ENCODE data around the gene AGPS.
"Not testable (repeated sequence)": the region's sequence is repeated elsewhere in the genome, so short reads cannot be mapped to it uniquely, and the experiment has no call there.

AGPS gene

GRCh38 chr2:177359836-177360595 lies 32.6 kb upstream of the AGPS start:
- H3K9me3 Mint-ChIP-seq, result no peaks in the 10 kb centered on the region
- no peaks in the 10 kb centered on the region for H3K4me1 Mint-ChIP-seq
- H3K36me3 Mint-ChIP-seq, result no peaks in the 10 kb centered on the region
- no peaks in the 10 kb centered on the region for H3K27me3 Mint-ChIP-seq
- no peak overlapping the region for H3K4me3 Mint-ChIP-seq
- H3K27ac Mint-ChIP-seq, result no peak overlapping the region
- ATAC-seq (replicated peaks) (no peak), DNase-seq (no peak)

GRCh38 chr2:177362499-177362898 lies 30.1 kb upstream of the AGPS start:
- Mint-ChIP-seq H3K4me1 (no peaks in the 10 kb centered on the region), H3K27me3 (no peaks in the 10 kb centered on the region), H3K27ac (no peak overlapping the region), H3K4me3 (no peak overlapping the region), H3K36me3 (no peaks in the 10 kb centered on the region), H3K9me3 (no peaks in the 10 kb centered on the region)
- no peak for ATAC-seq (replicated peaks)
- no peak for DNase-seq

- Mint-ChIP-seq H3K4me1 (no peaks in the 10 kb centered on the region), H3K36me3 (no peaks in the 10 kb centered on the region), H3K27me3 (no peaks in the 10 kb centered on the region), H3K9me3 (peaks cover 3 to 4% of the 10 kb centered on the region in 2 donors), H3K27ac (no peak overlapping the region), H3K4me3 (no peak overlapping the region)
- no peak for DNase-seq
- no peak for ATAC-seq (replicated peaks)
Measured at GRCh38 chr2:177363332-177363731, 29.2 kb upstream of the AGPS start.

GRCh38 chr2:177365764-177366163 lies 26.8 kb upstream of the AGPS start:
- H3K4me1 Mint-ChIP-seq; H3K4me3 Mint-ChIP-seq; DNase-seq; ATAC-seq (replicated peaks); H3K27me3 Mint-ChIP-seq; H3K36me3 Mint-ChIP-seq; H3K27ac Mint-ChIP-seq: not testable (repeated sequence)
- peaks cover 15% of the 10 kb centered on the region in 2 donors for H3K9me3 Mint-ChIP-seq

- H3K4me1 Mint-ChIP-seq; ATAC-seq (replicated peaks); DNase-seq; H3K4me3 Mint-ChIP-seq; H3K27me3 Mint-ChIP-seq; H3K27ac Mint-ChIP-seq: not testable (repeated sequence)
- H3K9me3 Mint-ChIP-seq, result peaks cover 30 to 32% of the 10 kb centered on the region in 2 donors
- peaks cover 9 to 15% of the 10 kb centered on the region in 2 donors for H3K36me3 Mint-ChIP-seq
Measured at GRCh38 chr2:177368023-177368422, 24.6 kb upstream of the AGPS start.

- ATAC-seq (replicated peaks) (no peak), DNase-seq (no peak)
- no peaks in the 10 kb centered on the region for H3K27me3 Mint-ChIP-seq
- no peak overlapping the region for H3K27ac Mint-ChIP-seq
- H3K9me3 Mint-ChIP-seq, result no peaks in the 10 kb centered on the region
- H3K36me3 Mint-ChIP-seq, result peaks cover 14 to 30% of the 10 kb centered on the region in 2 donors
- peaks cover 5 to 7% of the 10 kb centered on the region in 2 donors for H3K4me1 Mint-ChIP-seq
- H3K4me3 Mint-ChIP-seq, result no peak overlapping the region
Measured at GRCh38 chr2:177379354-177379753, 13.2 kb upstream of the AGPS start.

GRCh38 chr2:177380181-177380580 lies 12.4 kb upstream of the AGPS start:
- H3K9me3 Mint-ChIP-seq, result no peaks in the 10 kb centered on the region
- no peak overlapping the region for H3K4me3 Mint-ChIP-seq
- no peaks in the 10 kb centered on the region for H3K27me3 Mint-ChIP-seq
- ATAC-seq (replicated peaks), result no peak
- H3K4me1 Mint-ChIP-seq, result peaks cover 5 to 9% of the 10 kb centered on the region in 2 donors
- DNase-seq, result no peak
- H3K36me3 Mint-ChIP-seq, result peaks cover 14 to 32% of the 10 kb centered on the region in 2 donors
- H3K27ac Mint-ChIP-seq, result no peak overlapping the region

GRCh38 chr2:177383935-177384334 lies 8.6 kb upstream of the AGPS start:
- Mint-ChIP-seq H3K36me3 (peaks cover 12 to 29% of the 10 kb centered on the region in 2 donors), H3K4me3 (no peak overlapping the region), H3K27me3 (no peaks in the 10 kb centered on the region), H3K27ac (no peak overlapping the region), H3K9me3 (no peaks in the 10 kb centered on the region), H3K4me1 (peaks cover 7 to 9% of the 10 kb centered on the region in 2 donors)
- ATAC-seq (replicated peaks), result peak; percentile 76 to 78
- DNase-seq, result no peak

GRCh38 chr2:177385151-177385550 lies 7.4 kb upstream of the AGPS start:
- Mint-ChIP-seq H3K36me3 (peaks cover 12 to 31% of the 10 kb centered on the region in 2 donors), H3K27ac (no peak overlapping the region), H3K9me3 (no peaks in the 10 kb centered on the region), H3K4me3 (no peak overlapping the region), H3K4me1 (peaks cover 9 to 15% of the 10 kb centered on the region in 2 donors), H3K27me3 (no peaks in the 10 kb centered on the region)
- ATAC-seq (replicated peaks) (no peak), DNase-seq (no peak)

- H3K27ac Mint-ChIP-seq, result peak overlapping the region; percentile 95
- no peaks in the 10 kb centered on the region for H3K27me3 Mint-ChIP-seq
- no peaks in the 10 kb centered on the region for H3K9me3 Mint-ChIP-seq
- H3K4me1 Mint-ChIP-seq, result peaks cover 37 to 53% of the 10 kb centered on the region in 2 donors
- H3K36me3 Mint-ChIP-seq, result peaks cover 10 to 30% of the 10 kb centered on the region in 2 donors
- DNase-seq (no peak), ATAC-seq (replicated peaks) (no peak)
- peak overlapping the region; percentile 86 to 98 for H3K4me3 Mint-ChIP-seq
Measured at GRCh38 chr2:177391822-177392372, 676 bp upstream of the AGPS start.

- no peak for DNase-seq
- Mint-ChIP-seq H3K27me3 (no peaks in the 10 kb centered on the region), H3K36me3 (peaks cover 17 to 38% of the 10 kb centered on the region in 2 donors), H3K4me1 (peaks cover 44 to 67% of the 10 kb centered on the region in 2 donors), H3K9me3 (no peaks in the 10 kb centered on the region), H3K4me3 (peak overlapping the region; percentile 86 to 98), H3K27ac (peak overlapping the region; percentile 95)
- no peak for ATAC-seq (replicated peaks)
Measured at GRCh38 chr2:177393203-177393755, 706 bp downstream of the AGPS start.

GRCh38 chr2:177393824-177394593 lies 1.4 kb downstream of the AGPS start:
- H3K9me3 Mint-ChIP-seq, result no peaks in the 10 kb centered on the region
- H3K27me3 Mint-ChIP-seq, result no peaks in the 10 kb centered on the region
- H3K4me3 Mint-ChIP-seq, result peak overlapping the region; percentile 86 to 98
- H3K36me3 Mint-ChIP-seq, result peaks cover 17 to 38% of the 10 kb centered on the region in 2 donors
- H3K4me1 Mint-ChIP-seq, result peaks cover 47 to 74% of the 10 kb centered on the region in 2 donors
- DNase-seq, result no peak
- H3K27ac Mint-ChIP-seq, result no peak overlapping the region
- no peak for ATAC-seq (replicated peaks)

GRCh38 chr2:177394594-177394973 lies 2.0 kb downstream of the AGPS start:
- DNase-seq, result no peak
- peaks cover 47 to 71% of the 10 kb centered on the region in 2 donors for H3K4me1 Mint-ChIP-seq
- H3K27ac Mint-ChIP-seq, result no peak overlapping the region
- no peak for ATAC-seq (replicated peaks)
- H3K27me3 Mint-ChIP-seq, result no peaks in the 10 kb centered on the region
- H3K9me3 Mint-ChIP-seq, result no peaks in the 10 kb centered on the region
- peaks cover 17 to 37% of the 10 kb centered on the region in 2 donors for H3K36me3 Mint-ChIP-seq
- H3K4me3 Mint-ChIP-seq, result peak overlapping the region; percentile 12 to 17

- Mint-ChIP-seq H3K4me1 (peaks cover 48 to 71% of the 10 kb centered on the region in 2 donors), H3K4me3 (no peak overlapping the region), H3K9me3 (no peaks in the 10 kb centered on the region), H3K27me3 (no peaks in the 10 kb centered on the region), H3K36me3 (peaks cover 14 to 29% of the 10 kb centered on the region in 2 donors), H3K27ac (no peak overlapping the region)
- ATAC-seq (replicated peaks) (no peak), DNase-seq (no peak)
Measured at GRCh38 chr2:177395351-177396065, 2.9 kb downstream of the AGPS start.

Measured in stimulated activated naive B cell treated with anti-CD40 and anti-IgM and Interleukin-4, amounts not matched to agents 10 μg/mL and 1 μg/mL and 100 μg/mL, for 72 hours (primary cell).